HG02981 (cell line): ENCODE results near the gene CPLX3.

ENCODE experiments used
- ATAC-seq: cut with Tn5 transposase; IDR thresholded peaks from one replicate; pipeline ENCODE4 v1.9.1; 2021; ENCODE audit warnings: mild to moderate bottlenecking, moderate library complexity; ENCODE audit not compliant: unreplicated experiment

CPLX3 gene

DNA sequence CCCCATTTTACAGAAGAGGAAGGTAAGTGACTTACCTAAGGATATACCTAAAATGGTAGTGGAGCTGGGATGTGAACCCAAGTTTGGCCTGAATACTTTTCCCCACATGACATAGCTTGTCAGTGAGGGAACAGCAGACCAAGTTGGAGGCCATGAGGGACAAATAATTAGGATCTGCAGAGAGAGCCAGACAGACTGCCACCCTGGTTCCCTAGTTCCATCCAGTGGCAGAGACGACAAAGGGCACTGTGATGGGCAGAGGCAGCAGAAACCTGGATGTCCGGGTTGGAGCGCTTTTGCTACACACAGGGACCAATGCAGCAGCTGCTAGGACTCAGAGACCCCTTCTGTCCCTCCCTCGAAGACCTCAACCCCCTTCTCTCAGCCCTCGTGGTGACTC, 1.2 kb downstream of the CPLX3 start:
- no peak for ATAC-seq

DNA sequence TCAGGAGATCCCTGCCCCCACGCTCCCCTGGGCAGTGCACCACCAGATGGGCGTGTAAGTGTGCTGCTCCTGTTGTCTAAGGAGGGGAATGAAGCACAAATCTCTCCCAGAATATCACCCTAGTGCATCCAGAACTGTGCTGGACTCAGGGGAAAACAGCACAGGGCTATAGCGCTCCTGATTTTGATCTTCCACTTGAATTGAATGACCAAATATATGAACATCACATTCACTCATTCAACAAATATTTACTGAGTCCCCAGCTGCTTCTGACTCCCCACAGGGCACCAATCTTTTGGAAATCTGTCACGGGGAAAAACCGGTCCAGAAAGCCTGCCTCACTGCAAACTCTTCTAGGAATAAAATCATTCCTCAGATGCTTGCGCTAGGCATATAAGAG, 2.4 kb downstream of the CPLX3 start:
- ATAC-seq, result no peak

DNA sequence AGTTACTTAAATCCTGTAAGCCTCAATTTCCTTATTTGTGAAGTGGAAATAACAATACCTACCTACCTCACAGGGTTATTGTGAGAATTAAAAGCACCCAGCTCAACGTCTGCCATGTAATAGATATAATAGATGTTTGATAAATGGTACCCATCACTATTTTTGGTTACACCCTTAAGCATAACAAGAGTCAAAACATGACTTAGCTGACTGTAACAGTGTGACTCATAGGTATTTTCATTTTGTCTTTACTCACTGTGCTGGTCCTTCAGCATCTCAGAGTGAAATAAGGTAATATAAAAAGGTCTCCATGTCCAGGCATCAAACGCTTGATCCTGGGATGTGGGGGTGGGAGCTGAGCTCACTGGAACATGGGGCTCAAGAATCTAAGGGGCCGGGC, 3.1 kb downstream of the CPLX3 start:
- no peak for ATAC-seq

DNA sequence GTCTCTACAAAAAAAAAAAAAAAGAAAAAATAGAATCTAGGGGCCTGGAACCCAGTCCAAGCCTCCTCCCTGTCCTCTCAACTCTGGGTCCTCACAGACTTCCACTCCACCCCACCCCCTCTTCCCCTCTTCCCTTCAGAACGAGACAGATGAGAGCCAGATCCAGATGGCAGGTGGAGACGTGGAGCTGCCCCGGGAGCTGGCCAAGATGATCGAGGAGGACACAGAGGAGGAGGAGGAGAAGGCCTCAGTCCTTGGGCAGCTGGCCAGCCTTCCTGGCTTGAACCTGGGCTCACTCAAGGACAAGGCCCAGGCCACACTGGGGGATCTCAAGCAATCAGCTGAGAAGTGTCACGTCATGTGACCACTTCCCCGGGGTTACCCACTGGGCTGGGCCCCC, 3.6 kb downstream of the CPLX3 start:
- no peak for ATAC-seq

DNA sequence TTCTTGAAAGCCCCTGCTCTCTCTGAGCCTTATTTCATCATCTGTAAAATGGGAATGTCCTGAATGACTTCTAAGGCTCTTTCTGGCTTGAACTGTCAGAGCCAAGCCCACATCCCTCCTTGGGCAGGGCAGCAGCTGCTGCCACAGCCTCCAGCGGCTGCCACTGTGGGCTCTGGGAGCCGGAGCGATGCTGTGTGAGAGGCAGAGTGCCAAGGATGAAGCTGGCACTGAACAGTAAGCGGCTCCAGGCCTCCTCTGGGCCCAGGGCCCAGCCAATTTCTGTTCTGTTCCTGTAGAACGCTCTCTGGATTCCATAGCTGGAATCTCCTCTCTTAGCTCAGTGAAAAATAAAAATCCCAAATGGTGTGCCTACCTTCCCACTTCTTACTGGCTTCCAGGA, 4.4 kb downstream of the CPLX3 start:
- ATAC-seq, result no peak

DNA sequence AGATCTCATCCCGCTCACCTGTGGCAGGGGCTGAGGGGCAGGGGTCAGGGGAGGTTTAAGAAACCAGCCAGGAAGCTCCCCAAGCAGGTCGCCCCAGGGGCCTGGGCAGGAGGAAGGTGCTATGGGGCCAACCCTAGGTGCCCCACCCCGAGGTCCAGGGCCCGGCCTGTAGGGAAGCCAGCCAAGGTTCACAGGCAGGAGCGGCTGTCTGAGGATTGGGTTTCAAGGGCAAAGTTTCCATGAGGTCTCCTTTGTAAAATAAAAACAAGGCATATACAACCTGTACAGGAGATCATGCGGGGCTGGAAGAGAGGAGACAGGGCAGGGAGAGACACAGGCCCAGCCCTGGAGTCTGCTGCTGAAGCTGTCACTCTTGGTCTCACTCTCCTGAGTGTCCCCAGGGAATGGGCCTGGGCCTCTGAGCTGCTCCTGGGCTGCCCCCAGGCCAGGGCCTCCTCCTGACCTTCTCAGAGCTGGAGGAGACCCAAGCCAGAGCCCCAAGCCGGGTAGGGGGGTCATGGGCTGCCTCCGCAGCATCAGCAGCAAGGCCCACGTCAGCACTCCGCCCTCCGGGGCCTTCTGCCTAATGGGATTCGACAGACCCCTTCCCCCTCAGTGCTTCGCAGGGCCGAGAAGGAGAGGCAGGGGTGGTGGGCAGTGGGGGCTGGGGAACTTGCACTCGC, 5.5 kb downstream of the CPLX3 start:
- no peak for ATAC-seq

DNA sequence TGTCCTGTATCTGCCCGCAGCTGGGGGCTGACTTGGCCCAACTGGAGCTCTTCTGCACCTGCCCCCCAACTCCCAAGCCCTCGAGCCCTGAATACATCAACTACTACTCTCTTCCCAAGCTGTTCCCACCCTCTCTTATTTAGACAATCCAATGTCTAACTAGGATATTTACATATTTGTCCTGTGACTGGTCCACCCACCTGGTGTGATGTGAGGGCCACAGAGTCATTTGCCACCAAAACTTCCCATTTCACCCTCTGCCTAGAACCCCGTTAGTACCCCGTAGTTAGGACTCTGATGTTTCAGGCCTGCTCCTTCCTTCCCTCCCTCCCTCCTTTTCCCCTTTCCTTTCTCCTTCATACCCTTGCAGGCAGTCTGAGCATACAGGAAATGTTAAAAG, 6.4 kb downstream of the CPLX3 start:
- ATAC-seq, result no peak

DNA sequence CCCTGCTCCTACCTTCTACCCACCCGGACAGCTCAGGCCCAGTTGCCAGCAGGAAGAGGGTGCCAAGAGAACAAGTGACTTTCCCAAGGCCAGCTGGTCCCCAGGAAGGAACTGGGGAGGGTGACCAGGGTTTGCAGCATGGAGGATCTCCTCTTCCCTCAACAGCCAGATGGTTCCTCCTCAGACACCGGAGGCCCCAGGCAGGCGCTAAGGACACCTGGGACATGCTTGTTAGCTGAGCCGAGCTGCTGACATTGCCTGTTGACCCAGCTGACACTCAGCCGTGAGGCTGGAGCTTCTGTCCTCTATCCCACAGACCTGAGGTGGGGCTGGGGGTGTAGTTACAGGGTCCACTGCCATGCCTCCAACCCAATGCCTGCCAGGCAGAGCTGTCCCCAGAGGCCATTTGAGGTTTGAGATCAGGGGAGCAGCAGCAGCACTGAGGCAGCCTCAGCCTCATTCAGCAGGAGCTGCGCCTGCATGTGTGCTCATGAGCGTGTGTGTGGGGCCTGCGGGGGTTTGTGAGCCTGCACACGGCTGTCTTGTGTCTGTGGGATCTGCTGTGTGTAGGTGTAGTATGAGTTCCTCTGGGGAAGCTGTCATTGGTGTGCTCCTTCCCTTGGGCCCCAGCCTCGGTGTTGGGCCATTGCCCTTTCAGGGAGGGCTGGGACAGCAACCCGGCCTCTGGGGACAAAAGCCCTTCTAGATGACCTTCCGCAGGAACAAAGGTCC, 7.1 kb downstream of the CPLX3 start:
- no peak for ATAC-seq

DNA sequence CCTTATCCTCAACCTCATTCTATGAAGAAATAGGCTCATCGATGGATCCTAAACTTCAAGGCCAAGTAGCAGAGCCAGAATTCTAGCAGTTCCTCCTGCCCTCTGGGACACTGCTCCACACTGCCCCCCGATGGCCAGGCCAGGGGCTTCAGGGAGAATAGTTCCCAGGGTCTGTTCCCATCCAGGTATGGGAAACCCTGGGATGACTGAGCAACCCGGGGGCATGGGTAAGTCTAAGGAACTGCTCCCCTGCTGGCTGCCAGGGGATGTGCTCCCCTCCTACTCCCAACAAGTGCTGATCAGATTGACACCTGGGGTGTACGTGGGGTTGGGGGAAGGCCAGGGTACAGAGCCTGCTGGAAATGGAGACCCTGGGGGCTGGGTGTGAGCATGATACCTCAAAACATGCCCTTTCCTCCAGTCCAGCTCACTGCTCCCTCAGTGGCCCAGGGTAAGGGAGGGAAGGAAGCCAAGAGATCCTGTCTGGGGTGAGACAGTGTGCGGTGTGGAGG, 8.9 kb downstream of the CPLX3 start:
- no peak for ATAC-seq

DNA sequence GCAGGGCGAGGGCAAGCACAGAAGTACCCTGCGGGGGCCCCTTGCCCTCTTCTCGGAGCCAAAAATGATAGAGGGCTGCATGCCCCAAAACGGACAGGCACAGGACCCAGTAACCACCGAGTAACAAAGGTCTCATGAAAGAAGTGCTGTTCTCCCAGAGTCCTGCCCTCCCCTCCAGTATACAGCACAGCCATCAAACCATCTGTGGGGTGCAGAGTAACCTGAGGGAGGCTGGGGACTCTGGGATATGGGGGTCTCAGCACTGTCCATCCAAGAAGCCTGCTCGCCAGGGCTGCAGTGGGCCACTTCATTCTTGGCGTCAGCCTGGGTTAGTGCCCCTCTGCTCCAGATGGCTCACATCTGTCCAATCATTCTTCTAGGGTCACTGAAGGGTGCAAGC, 10.4 kb downstream of the CPLX3 start:
- no peak for ATAC-seq

DNA sequence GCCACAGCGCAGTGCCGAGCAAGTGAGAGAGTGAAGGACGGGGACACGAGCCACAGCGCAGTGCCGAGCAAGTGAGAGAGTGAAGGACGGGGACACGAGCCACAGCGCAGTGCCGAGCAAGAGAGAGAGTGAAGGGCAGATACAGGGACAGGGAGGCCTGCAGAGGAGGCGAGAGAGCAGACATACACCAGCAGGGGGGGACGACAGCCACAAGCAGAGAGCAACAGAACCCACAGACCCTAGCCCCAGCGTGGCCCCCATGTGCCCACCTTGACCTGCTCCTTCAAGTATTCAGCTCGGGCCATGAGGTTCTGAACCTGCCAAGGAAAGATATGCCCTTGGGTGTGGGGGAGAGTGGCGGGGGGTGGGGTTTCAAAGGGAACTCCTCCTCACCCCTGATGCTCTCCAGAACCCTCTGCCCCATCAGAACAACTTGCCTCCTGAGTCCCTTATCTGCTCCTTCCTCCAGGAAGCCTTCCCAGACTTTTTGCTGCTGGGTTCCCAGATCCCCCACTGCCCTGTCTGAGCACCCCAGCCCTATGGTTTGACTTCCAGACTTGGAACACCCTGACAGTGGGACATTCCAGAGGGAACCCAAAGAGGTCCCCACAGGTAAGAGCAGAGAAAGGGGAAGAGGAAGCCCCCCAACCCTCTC, 11.2 kb downstream of the CPLX3 start:
- no peak for ATAC-seq

DNA sequence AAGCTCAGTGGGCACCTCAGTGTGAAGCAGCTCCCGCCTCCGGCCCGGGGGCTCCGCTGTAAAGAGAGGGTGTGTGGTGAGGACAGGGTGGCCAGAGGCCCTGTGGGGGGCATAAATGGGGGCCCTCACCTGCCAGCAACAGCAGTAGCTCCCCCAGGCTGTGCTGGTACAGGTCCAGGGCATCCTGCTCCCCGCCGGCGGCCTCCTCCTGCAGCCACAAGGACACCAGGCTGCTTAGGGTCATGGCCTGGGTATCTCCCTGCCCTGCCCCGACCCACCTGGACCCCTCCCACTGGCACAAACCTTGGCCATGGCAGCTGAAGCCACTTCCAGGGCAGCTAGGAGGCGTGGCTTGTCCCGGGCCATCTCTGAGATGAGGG, 11.7 kb downstream of the CPLX3 start:
- ATAC-seq, result no peak

DNA sequence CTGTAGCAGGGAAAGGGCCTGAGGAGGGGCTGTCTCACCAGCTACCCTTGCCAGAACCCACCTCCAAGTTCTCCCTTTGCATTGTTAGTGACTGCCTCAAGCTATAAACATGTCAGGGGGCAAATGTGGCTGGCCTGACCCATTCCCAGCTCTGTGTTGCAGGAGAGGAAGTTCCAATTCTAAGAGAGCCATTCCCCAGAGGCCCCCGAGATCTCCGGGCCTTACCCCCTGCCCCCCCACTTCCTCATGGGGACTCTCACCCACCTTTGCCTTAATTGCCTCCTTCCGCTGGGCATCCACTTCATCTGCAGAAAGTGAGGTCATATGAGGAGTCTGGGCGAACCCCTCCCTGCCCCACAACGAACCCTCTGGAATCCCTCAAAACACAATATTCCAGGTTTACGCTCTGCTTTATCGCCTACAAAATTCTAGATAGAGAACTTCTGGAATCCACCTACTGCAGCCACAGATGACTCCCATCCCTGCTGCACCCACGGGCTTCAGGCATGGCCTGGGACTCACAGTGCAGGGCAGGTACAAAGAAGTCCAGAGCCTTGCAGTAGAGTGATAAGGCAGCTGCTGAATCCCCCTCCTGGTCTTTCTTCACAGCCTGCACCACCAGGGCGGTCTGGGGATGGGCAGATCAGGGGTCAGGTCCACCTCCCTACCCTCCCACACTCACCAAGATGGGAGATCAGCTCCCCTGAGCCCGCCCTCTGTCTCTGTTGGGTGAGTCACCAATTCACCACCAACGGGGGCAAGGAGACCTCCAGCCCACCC, 12.5 kb downstream of the CPLX3 start:
- no peak for ATAC-seq

DNA sequence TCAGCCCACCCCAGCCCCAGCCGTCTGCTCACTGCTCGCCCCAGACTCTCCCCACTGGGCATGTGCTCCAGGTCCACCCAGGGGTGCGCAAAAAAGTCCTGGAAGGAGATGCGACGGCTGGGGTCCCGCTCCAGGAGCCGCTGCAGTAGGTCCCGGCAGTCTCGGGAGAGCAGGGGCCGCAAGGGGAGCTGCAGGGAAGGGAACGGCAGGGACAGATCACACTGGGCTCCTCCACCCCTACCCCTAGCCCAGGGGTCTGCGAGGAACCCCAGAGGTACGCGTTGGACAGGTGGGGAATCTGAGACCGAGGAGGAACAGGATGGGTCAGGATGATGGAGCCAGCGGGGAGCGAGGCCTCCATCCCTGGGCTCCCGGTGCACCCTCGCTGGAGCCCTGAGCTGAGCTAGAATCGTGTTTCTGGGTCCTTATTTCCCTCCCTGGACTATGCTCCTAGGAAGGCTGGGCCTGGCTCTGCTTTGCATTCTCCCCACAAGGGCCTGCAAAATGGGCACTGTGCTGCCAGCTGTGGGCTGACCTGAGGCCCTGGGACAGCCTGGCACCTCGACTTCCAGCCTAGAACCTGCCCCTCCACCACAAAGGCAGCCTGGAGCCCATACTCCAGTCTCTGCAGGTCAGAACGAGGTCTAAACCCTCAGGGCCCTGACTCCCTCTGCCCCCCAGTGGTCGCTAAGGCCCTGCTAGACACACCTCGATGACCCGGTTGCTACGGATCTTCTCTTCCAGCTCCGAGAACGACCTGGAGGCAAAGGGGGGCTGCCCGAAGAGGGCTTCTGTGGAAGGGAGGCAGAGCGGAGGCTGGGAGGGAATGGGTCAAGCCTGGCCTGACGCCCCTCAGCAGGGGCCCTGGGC, 13.3 kb downstream of the CPLX3 start:
- ATAC-seq, result no peak

DNA sequence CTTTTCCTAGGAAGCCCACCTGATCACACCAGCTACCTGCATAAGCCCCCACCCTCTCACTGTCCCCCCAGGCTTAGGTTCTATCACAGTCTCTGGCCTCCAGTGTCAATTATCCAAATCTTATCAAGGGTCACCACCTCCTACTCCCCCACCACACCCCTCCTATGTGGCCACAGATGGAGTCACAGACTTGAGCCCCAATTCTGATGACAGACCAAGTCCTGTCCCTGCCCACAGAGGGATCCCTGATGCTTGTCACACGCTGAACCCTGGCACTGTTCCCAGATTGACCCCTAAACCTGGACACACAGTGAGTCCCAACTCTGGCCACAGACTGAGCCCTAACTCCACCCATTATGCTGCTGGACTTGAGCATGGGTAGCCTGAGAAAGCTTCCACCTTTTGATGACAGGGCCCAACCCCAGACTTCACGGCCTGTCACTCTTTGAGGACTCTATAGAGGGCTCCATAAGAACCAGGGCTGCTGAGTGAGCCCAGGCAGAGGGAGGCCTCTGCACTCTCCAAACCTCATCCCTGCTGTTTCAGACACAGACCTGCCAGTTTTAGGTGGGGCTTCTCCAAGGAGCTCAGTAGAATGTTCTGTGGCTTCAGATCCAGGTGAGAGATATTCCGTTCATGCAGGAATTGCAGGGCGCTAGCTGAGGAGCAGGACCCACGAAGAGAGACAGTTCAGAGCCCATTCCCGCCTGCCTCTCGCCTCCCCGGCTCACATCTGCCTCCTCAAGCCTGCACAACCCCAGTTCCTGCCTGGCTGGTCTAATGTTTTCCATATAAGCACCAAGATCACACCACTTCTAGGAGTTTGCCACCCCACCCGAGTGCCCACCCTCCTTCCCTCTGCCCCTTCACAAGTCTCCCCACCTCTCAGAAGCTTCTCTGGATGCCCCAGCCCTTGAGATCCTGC, 14.7 kb downstream of the CPLX3 start:
- no peak for ATAC-seq

DNA sequence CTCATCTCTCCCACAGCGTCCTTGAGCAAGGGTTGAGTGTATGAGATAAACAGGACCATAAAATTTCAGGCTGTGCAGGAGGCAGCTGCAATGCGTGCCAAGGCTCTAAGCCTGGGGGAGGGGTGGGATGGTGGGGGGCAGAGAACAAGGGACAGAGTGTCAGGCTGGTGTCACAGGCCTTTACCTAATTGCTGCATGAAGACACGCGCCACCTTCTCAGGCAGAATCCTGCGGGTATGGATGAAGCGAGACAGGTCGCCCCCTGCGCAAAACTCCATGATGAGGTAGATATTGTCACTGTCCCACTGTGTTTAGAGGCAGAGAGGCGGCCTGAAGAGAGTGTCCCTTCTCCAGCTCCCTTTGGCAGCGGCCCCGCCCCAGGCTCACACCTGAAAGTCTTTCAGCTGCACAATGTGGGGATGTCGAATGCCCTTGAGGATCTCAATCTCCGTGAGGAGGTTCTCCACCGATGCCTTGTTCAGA, 15.5 kb downstream of the CPLX3 start:
- no peak for ATAC-seq

DNA sequence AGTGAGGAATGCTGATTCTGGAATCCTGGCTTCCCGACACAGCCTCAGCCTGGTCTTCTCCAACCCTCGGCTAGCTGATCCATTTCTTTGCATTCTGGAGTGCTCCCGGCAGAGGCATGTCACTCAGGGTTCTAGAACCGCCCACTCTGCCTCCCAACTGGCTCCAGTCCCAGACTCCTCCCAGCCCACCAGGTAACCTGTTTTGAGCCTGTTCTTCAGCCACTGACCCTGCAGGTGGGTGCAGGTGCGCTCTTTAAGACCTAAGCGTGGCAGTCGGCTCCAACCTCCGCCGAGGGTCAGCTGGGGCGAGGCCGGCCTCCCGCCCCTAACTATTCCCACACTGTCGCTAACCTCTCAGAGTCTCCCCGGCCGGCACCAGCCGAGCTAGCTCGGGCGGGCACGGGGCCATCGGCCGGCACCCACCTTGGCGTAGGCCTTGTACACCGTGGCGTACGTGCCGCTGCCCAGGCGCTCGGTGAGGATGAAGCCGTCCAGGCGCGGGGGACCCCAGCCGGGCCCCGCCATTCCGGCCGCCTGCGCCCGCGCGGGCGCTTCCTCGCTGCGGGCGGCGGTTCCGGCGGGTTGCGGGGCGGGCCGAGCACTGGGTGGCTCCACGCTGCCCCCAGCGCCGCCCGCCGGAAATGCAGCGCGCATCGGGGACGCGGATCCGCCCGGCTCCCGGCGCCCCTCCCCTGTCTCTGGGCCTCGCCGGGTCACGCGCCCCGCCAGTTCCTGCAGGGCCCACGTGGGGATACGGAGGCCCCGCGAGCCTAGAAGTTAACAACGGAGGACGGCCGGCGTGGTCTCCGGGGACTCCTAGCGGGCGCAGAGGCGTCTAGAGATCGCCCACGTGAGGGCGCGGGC, 16.4 kb downstream of the CPLX3 start, which contains the start of gene ULK3:
TSS of gene ULK3 (minus strand) at position 576 of the 864 bp plus-strand sequence. CDS start at position 525, 51 bp downstream.
- ATAC-seq, result peak; percentile 76

DNA sequence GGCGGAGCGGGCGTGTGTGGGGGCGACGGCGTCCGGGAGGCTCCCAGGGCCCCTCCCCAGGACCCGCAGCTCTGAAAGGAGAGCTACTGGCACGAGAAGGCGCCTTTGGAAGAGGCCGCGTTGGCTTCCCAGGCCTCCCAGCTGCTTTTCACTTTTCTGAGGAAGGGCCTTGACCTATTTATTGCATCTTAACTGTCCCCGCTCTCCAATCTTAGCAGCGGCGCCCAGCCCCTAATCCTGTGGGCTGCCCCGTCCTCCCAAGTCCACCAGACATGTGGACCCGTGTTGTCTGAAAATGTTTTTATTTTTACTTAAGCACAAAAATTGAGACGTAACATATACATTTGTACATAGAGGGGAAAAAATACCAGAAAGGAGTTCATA, 17.0 kb downstream of the CPLX3 start:
- ATAC-seq, result no peak
